ENCODE results near the gene ETV3. TPM values are rescaled to one million over a fixed set of nuclear protein-coding genes. Genes with fewer than 3 reads are reported as not detected.

ETV3 gene
- total and polyA plus RNA-seq, 2 of the 8 experiments (the other 6 are each of a cell fraction or from before 2014, with no cell fraction given): 6.0 to 23.8 TPM

GRCh38 chr1:157124855-157125254, 13.3 kb downstream of the ETV3 start:
- Histone ChIP-seq H3K79me2 (ENCODE audit: control insufficient read depth in 1 of 2, insufficient read depth in 2 of 2, low read length in 2 of 2) (no peaks in the 10 kb centered on the region), H3K4ac (replicated peaks; ENCODE audit: insufficient read length, low read depth, low read length) (no peak overlapping the region), H2AK5ac (ENCODE audit: low read depth, low read length) (no peak overlapping the region), H2BK20ac (ENCODE audit: low read length) (no peak overlapping the region), H3K9me3 (ENCODE audit: insufficient read depth in 2 of 2, low read depth in 1 of 2, low read length in 1 of 2) (no peaks in the 10 kb centered on the region), H3K4me2 (ENCODE audit: insufficient read depth in 1 of 2, low read depth in 2 of 2, low read length in 2 of 2) (no peak overlapping the region), H3K79me1 (ENCODE audit: low read depth, low read length) (no peaks in the 10 kb centered on the region; the same call in 1 of the 2 replicates), H2BK5ac (ENCODE audit: low read depth, low read length) (no peak overlapping the region), H3K36me3 (ENCODE audit: control insufficient read depth in 2 of 4, insufficient read depth in 4 of 4, low read length in 3 of 4) (peaks cover 12 to 40% (median 16%) of the 10 kb centered on the region in 4 experiments; a peak in 7 of 8 replicates), H3K18ac (ENCODE audit: extremely low read depth, low read length) (no peak overlapping the region), H4K91ac (replicated peaks; ENCODE audit: insufficient read length, low read length) (no peak overlapping the region), H2BK120ac (replicated peaks; ENCODE audit: low read depth, low read length) (no peak overlapping the region), H4K8ac (ENCODE audit: extremely low read depth, insufficient read depth, low read length) (no peak overlapping the region), H3K4me1 (replicated peaks in 1 of 4; ENCODE audit: control insufficient read depth in 3 of 4, insufficient read depth in 4 of 4, low read length in 3 of 4) (peaks cover 0 to 6% (median 0%) of the 10 kb centered on the region in 4 experiments; a peak in 1 of 7 replicates), H3K23ac (ENCODE audit: insufficient read length) (no peak overlapping the region), H3K14ac (ENCODE audit: insufficient read length) (no peak overlapping the region), H3K23me2 (ENCODE audit: low read depth, low read length) (no peaks in the 10 kb centered on the region), H3K4me3 (ENCODE audit: extremely low read depth in 1 of 4, insufficient read depth in 2 of 4, low read depth in 3 of 4, low read length in 4 of 4) (no peak overlapping the region), H2BK15ac (ENCODE audit: low read length) (no peak overlapping the region), H3K27ac (ENCODE audit: low read depth, low read length) (no peak overlapping the region), H4K20me1 (replicated peaks in 1 of 2; ENCODE audit: control insufficient read depth in 1 of 2, insufficient read depth in 2 of 2, low read length in 2 of 2) (peaks cover 5 to 9% of the 10 kb centered on the region in 2 experiments), H3K9ac (replicated peaks in 1 of 4; ENCODE audit: extremely low read depth in 1 of 4, low read depth in 3 of 4, low read length in 3 of 4) (no peak overlapping the region), H4K5ac (ENCODE audit: insufficient read length, low read depth, low read length) (no peak overlapping the region), H3K56ac (replicated peaks; ENCODE audit: insufficient read length, low read depth, low read length) (no peak overlapping the region), H2AFZ (ENCODE audit: low read length) (no peak overlapping the region), H3K27me3 (replicated peaks in 1 of 4; ENCODE audit: control insufficient read depth in 3 of 4, extremely low read depth in 1 of 4, insufficient read depth in 3 of 4, low read length in 3 of 4) (no peaks in the 10 kb centered on the region), H2BK12ac (ENCODE audit: low read depth, low read length) (no peak overlapping the region)
- no peak for DNase-seq (ENCODE audit: low read depth in 1 of 2, low spot score in 2 of 2)
- FAIRE-seq: no peak
- TF ChIP-seq CTCF (IDR thresholded peaks at IDR 0.05; ENCODE audit: control extremely low read depth in 1 of 3, insufficient read depth in 1 of 3, low read depth in 1 of 3, low read length in 3 of 3) (peak in 2 of 3 experiments; percentile 30 to 31; a peak in 2 of 4 replicates), KDM4A (IDR thresholded peaks at IDR 0.05; ENCODE audit: low read depth, low read length, severe bottlenecking) (no peak), ASH2L (IDR thresholded peaks at IDR 0.05; ENCODE audit: low read length) (no peak), NANOG (IDR thresholded peaks at IDR 0.05; ENCODE audit: insufficient read depth, low read depth, low read length, poor library complexity, severe bottlenecking) (no peak), SIX5 (IDR thresholded peaks at IDR 0.05; ENCODE audit: low read depth, low read length) (no peak), CBX8 (IDR thresholded peaks at IDR 0.05; ENCODE audit: borderline replicate concordance, low read depth, low read length) (no peak), EP300 (IDR thresholded peaks at IDR 0.05; ENCODE audit: borderline replicate concordance in 1 of 2, low read depth in 2 of 2, low read length in 2 of 2) (no peak), TBP (IDR thresholded peaks at IDR 0.05; ENCODE audit: low read depth, low read length) (no peak), EGR1 (IDR thresholded peaks at IDR 0.05; ENCODE audit: borderline replicate concordance, low read depth, low read length) (no peak)
- ChIA-PET CTCF (ENCODE audit: partially characterized antibody) (interaction anchor here (0.5 to 3.2 kb wide), 12 partner anchors 11 to 51 kb away, joined by 3 to 27 read pairs (median 4); no protein-coding TSS in a partner anchor), POLR2A (ENCODE audit: partially characterized antibody) (interaction anchor here (1.7 to 5.6 kb wide), 3 partner anchors 11 to 14 kb away, joined by 4 to 28 read pairs (median 7); no protein-coding TSS in a partner anchor)
- 84% methylated on average over 7 of the region's 7 CpGs; no CpG with 5 or more reads in 1 of the 2 experiments for WGBS, 2 experiments (ENCODE audit: extremely low coverage in 1 of 2, insufficient coverage in 1 of 2, insufficient read length in 1 of 2, insufficient replicate concordance in 2 of 2, low coverage in 1 of 2, low lambda C conversion rate in 2 of 2, missing lambda C conversion rate in 1 of 2)

All from H1 (cell line).